ENCODE measurements around the gene MLLT3. TPM values are rescaled to one million over a fixed set of nuclear protein-coding genes. Genes with fewer than 3 reads are reported as not detected.

MLLT3 gene
- total RNA-seq (10 to 100 TPM in 4 of 5 donors, 1 to 10 TPM in 1; 8.7 to 48.7 (median 25.7) TPM), polyA plus RNA-seq (10 to 100 TPM in 1 of 3 donors, 1 to 10 TPM in 2; 6.5 to 29.5 (median 8.2) TPM)
- long read RNA-seq, donor 1: 0 reads
- long read RNA-seq, donor 2, full-length matches to known transcripts: 1 of 6 reads
- long read RNA-seq, donor 2, partial matches to known transcripts: 5 of 6 reads
- long read RNA-seq, donor 2, other reads (novel, unspliced or antisense): 0 of 6 reads
- long read RNA-seq, donor 3, full-length matches to known transcripts: 1 of 1 reads
- long read RNA-seq, donor 3, partial matches to known transcripts: 0 of 1 reads
- long read RNA-seq, donor 3, other reads (novel, unspliced or antisense): 0 of 1 reads
- long read RNA-seq, donor 4: 0 reads
- long read RNA-seq, donor 5: 0 reads
- long read RNA-seq, donor 6, full-length matches to known transcripts: 3 of 10 reads
- long read RNA-seq, donor 6, partial matches to known transcripts: 7 of 10 reads
- long read RNA-seq, donor 6, other reads (novel, unspliced or antisense): 0 of 10 reads
- long read RNA-seq, donor 7, partial matches to known transcripts: 6 of 7 reads
- long read RNA-seq, donor 7, other reads (novel, unspliced or antisense): 0 of 7 reads
- long read RNA-seq, donor 8: 0 reads
- long read RNA-seq, donor 9: 0 reads
- long read RNA-seq, donor 10: 0 reads

GRCh38 chr9:20622330-20623020 is at the start of gene MLLT3:
MLLT3 (minus strand) TSS chr9:20622499.
- DNase-seq: peak; percentile 97 to 98
- Histone ChIP-seq H3K4me1 (peaks cover 4 to 52% (median 39%) of the 10 kb centered on the region in 4 donors), H3K27ac (peak within 1 kb of the TSS; percentile 85 to 93 (median 92)), H3K9me3 (no peaks in the 10 kb centered on the region), H3K36me3 (no peaks in the 10 kb centered on the region), H3K27me3 (no peaks in the 10 kb centered on the region), H3K4me3 (peak within 1 kb of the TSS; percentile 79 to 98 (median 90))
- intact Hi-C loops (cut with DNase I; ENCODE audit: low total_unique reads): no loop called here
- 0 to 1% (median 0%) methylated on average over 36 to 41 of the region's 41 CpGs for WGBS, 5 donors
- TF ChIP-seq CTCF (IDR thresholded peaks at IDR 0.05) (no peak), POLR2A (IDR thresholded peaks at IDR 0.05) (peak in 1 of 4 donors; percentile 24), EP300 (IDR thresholded peaks at IDR 0.05) (no peak), POLR2AphosphoS5 (IDR thresholded peaks at IDR 0.05) (peak; percentile 60 to 91 (median 85))

GRCh38 chr9:20671635-20672034 is 49.3 kb upstream of the MLLT3 start:
- TF ChIP-seq EP300 (IDR thresholded peaks at IDR 0.05) (no peak), CTCF (IDR thresholded peaks at IDR 0.05) (no peak), POLR2AphosphoS5 (IDR thresholded peaks at IDR 0.05) (no peak), POLR2A (IDR thresholded peaks at IDR 0.05) (no peak)

GRCh38 chr9:20670395-20670794 is 48.1 kb upstream of the MLLT3 start:
- no peak overlapping the region for H3K27ac ChIP-seq
- no peaks in the 10 kb centered on the region for H3K36me3 ChIP-seq
- H3K27me3 ChIP-seq: no peaks in the 10 kb centered on the region
- H3K4me3 ChIP-seq: no peak overlapping the region
- TF ChIP-seq CTCF (IDR thresholded peaks at IDR 0.05) (no peak), EP300 (IDR thresholded peaks at IDR 0.05) (no peak), POLR2AphosphoS5 (IDR thresholded peaks at IDR 0.05) (no peak), POLR2A (IDR thresholded peaks at IDR 0.05) (no peak)
- no peaks in the 10 kb centered on the region for H3K4me1 ChIP-seq
- intact Hi-C loops (cut with DNase I; ENCODE audit: low total_unique reads): no loop called here
- WGBS, 5 donors: 68 to 86% (median 71%) methylated on average over 6 of the region's 6 CpGs
- H3K9me3 ChIP-seq: no peaks in the 10 kb centered on the region
- no peak for DNase-seq

More at GRCh38 chr9:20671635-20672034, 49.3 kb upstream of the MLLT3 start:
- intact Hi-C loops (cut with DNase I; ENCODE audit: low total_unique reads): no loop called here
- H3K4me3 ChIP-seq: no peak overlapping the region
- WGBS, 5 donors: 65 to 93% (median 81%) methylated on average over 4 of the region's 4 CpGs
- H3K27ac ChIP-seq: no peak overlapping the region
- no peak for DNase-seq
- no peaks in the 10 kb centered on the region for H3K36me3 ChIP-seq
- no peaks in the 10 kb centered on the region for H3K9me3 ChIP-seq
- H3K4me1 ChIP-seq: no peaks in the 10 kb centered on the region
- H3K27me3 ChIP-seq: no peaks in the 10 kb centered on the region

- Histone ChIP-seq H3K4me3 (no peak overlapping the region), H3K4me1 (peaks cover 2 to 11% (median 4%) of the 10 kb centered on the region in 4 donors), H3K36me3 (no peaks in the 10 kb centered on the region), H3K27me3 (no peaks in the 10 kb centered on the region), H3K27ac (no peak overlapping the region), H3K9me3 (no peaks in the 10 kb centered on the region)
- intact Hi-C loops (cut with DNase I; ENCODE audit: low total_unique reads): no loop called here
- TF ChIP-seq CTCF (IDR thresholded peaks at IDR 0.05) (no peak), POLR2A (IDR thresholded peaks at IDR 0.05) (no peak), POLR2AphosphoS5 (IDR thresholded peaks at IDR 0.05) (no peak), EP300 (IDR thresholded peaks at IDR 0.05) (no peak)
- 91 to 97% (median 95%) methylated on average over 3 of the region's 3 CpGs for WGBS, 5 donors
- no peak for DNase-seq
These were observed 42.2 kb upstream of the MLLT3 start for GRCh38 chr9:20664501-20664900.
